HS-27A (cell line): Measurements from ENCODE around the gene CIP2A.
A peak's percentile ranks its signal among the peaks of the same experiment; 100 is the strongest.

ENCODE experiments used
- DNase-seq: peaks from one replicate; pipeline ENCODE4 v3.0.0-alpha.2; 2012; ENCODE audit warnings: low read depth, missing footprints

CIP2A gene

GRCh38 chr3:108562565-108562964 lies 26.7 kb downstream of the CIP2A start:
- no peak for DNase-seq

GRCh38 chr3:108555966-108556581 lies 33.2 kb downstream of the CIP2A start:
- no peak for DNase-seq

- DNase-seq: no peak
Measured at GRCh38 chr3:108554913-108555571, 34.2 kb downstream of the CIP2A start.

- no peak for DNase-seq
Measured at GRCh38 chr3:108554229-108554628, 35.0 kb downstream of the CIP2A start.

GRCh38 chr3:108552267-108553159 lies 36.7 kb downstream of the CIP2A start:
- DNase-seq: peak; percentile 14

GRCh38 chr3:108548886-108549285 lies 40.4 kb downstream of the CIP2A start:
- no peak for DNase-seq

- DNase-seq: no peak
Measured at GRCh38 chr3:108548304-108548703, 40.9 kb downstream of the CIP2A start.

- DNase-seq: no peak
Measured at GRCh38 chr3:108546692-108547091, 42.5 kb downstream of the CIP2A start.

GRCh38 chr3:108546247-108546646 lies 43.0 kb downstream of the CIP2A start:
- DNase-seq: no peak

- DNase-seq: no peak
Measured at GRCh38 chr3:108538083-108538482, 51.2 kb downstream of the CIP2A start.

- DNase-seq: no peak
Measured at GRCh38 chr3:108528459-108529252, 60.6 kb downstream of the CIP2A start.

- DNase-seq: no peak
Measured at GRCh38 chr3:108527817-108528216, 61.4 kb downstream of the CIP2A start.

- DNase-seq: no peak
Measured at GRCh38 chr3:108527109-108527508, 62.1 kb downstream of the CIP2A start.

GRCh38 chr3:108525971-108526370 lies 63.3 kb downstream of the CIP2A start:
- DNase-seq: no peak

- DNase-seq: no peak
Measured at GRCh38 chr3:108525256-108525655, 64.0 kb downstream of the CIP2A start.

- DNase-seq: no peak
Measured at GRCh38 chr3:108524537-108524936, 64.7 kb downstream of the CIP2A start.

GRCh38 chr3:108518895-108519294 lies 70.3 kb downstream of the CIP2A start:
- no peak for DNase-seq

- DNase-seq: no peak
Measured at GRCh38 chr3:108516881-108517280, 72.4 kb downstream of the CIP2A start.

GRCh38 chr3:108513961-108514360 lies 75.3 kb downstream of the CIP2A start:
- no peak for DNase-seq

GRCh38 chr3:108512671-108513070 lies 76.6 kb downstream of the CIP2A start:
- no peak for DNase-seq

GRCh38 chr3:108511490-108511889 lies 77.7 kb downstream of the CIP2A start:
- no peak for DNase-seq

- DNase-seq: no peak
Measured at GRCh38 chr3:108511055-108511454, 78.2 kb downstream of the CIP2A start.
